Hepatocyte (in vitro differentiated cells): ENCODE measurements around the gene LDB2.

ENCODE experiments used
- EZH2 ChIP-seq: fragments of 200-600 bp; sonication (generic); IDR thresholded peaks from 2 replicates; pipeline ENCODE4 v1.6.1; 2016; ENCODE audit warnings: antibody characterized with exemption, mild to moderate bottlenecking, borderline replicate concordance
- EZH2phosphoT487 ChIP-seq: fragments of 200-600 bp; sonication (generic); IDR thresholded peaks from one replicate; pipeline ENCODE4 v1.6.1; 2018; ENCODE audit warnings: antibody characterized with exemption, mild to moderate bottlenecking, low read depth, moderate library complexity; ENCODE audit not compliant: unreplicated experiment, severe bottlenecking
- TF ChIP-seq, protein P1 (sequence below): fragments of 200-600 bp; sonication (generic); IDR thresholded peaks from 2 replicates; pipeline ENCODE4 v1.5.1; 2016; ENCODE audit warnings: antibody characterized with exemption, mild to moderate bottlenecking; ENCODE audit not compliant: poor library complexity

DNA sequence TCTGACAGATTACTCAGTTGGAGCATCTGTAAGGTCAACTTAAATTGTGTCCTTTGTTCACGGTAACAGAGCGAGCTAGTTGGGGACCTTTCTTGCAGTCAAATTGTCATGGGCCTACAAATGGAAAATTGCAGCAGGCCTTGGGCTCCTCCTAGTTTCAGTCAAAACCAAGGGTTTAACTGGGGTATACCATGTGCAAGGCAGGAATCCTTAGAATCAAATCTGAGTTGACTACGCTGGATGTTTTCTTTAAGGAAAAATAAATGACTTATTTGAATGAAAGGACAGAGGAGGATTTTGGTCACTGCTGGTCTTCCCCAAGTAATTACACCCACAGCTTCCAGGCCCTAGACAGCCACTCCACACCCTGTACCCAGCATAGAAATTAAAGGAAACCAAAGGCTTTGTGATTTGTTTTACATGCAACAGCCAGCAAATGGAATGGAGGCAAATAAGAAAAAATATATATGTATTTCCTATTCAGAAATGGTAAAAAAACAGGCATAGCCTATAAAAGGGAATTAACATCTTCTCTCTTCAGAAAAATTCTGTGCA, 307.1 kb downstream of the LDB2 start:
- TF ChIP-seq, protein P1, sequence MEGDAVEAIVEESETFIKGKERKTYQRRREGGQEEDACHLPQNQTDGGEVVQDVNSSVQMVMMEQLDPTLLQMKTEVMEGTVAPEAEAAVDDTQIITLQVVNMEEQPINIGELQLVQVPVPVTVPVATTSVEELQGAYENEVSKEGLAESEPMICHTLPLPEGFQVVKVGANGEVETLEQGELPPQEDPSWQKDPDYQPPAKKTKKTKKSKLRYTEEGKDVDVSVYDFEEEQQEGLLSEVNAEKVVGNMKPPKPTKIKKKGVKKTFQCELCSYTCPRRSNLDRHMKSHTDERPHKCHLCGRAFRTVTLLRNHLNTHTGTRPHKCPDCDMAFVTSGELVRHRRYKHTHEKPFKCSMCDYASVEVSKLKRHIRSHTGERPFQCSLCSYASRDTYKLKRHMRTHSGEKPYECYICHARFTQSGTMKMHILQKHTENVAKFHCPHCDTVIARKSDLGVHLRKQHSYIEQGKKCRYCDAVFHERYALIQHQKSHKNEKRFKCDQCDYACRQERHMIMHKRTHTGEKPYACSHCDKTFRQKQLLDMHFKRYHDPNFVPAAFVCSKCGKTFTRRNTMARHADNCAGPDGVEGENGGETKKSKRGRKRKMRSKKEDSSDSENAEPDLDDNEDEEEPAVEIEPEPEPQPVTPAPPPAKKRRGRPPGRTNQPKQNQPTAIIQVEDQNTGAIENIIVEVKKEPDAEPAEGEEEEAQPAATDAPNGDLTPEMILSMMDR = no peak
- TF ChIP-seq EZH2 (no peak), EZH2phosphoT487 (no peak)
